ENCODE measurements around the gene SSR1. TPM values are rescaled to one million over a fixed set of nuclear protein-coding genes. Genes with fewer than 3 reads are reported as not detected.

Gene SSR1
- total and polyA plus RNA-seq, 2 of the 13 experiments (the other 11 are each of a cell fraction or from before 2014, with no cell fraction given), result 203 to 243 TPM

DNA sequence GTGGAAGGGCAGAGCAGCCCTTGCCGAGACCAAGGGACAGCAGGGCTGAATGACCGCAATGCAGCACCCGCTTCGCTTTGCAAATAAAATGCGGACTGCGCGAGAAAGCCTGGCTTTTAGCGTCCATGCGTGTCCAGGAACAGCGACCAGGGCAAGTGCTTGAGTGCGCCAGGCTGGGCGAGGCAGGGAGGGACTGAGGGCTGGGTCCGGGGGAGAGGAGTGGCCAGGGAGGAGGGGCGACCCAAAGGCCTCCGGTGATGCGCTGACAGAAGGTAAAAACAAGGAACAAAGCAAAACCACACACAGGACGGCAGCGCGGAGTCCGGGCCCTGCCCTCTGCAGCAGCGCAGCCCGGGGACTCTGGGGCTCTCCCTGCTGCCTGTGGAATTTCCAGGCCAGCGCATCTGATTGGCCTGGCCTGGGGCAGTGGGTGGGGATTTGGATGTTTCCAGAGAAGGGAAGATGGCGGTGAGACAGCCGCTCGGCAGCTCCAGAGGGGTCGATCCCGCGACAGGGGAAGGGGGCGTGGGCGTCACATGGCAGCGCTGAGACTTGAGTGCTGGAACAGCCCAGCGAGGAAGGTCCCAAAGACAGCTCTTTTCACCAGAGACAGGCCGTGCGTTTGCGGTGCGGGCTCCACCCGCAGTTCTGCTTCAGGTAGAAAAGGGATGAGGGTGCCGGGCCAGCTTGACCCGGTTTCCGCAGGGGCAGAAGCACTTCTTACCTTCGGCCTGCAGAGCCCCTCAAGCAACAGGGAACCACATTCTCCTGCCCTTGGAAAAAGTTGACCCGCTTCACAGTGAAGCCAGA, 51.8 kb downstream of the SSR1 start (continued):
- 0 out of 2 replicates have a peak, but pooled peaks have one; percentile 31 for TF ChIP-seq SRF (IDR thresholded peaks at IDR 0.05; ENCODE audit: low read depth, low read length)
- no peak for TF ChIP-seq KDM1A (CRISPR knock-in tag; IDR thresholded peaks at IDR 0.05)
- peak; percentile 78 for TF ChIP-seq POLR2AphosphoS5 (IDR thresholded peaks at IDR 0.05; ENCODE audit: low read depth, low read length)
- TF ChIP-seq RELA (CRISPR knock-in tag; IDR thresholded peaks at IDR 0.05), result peak; percentile 36; the same call in 1 of the 2 replicates
- TF ChIP-seq, protein P1, sequence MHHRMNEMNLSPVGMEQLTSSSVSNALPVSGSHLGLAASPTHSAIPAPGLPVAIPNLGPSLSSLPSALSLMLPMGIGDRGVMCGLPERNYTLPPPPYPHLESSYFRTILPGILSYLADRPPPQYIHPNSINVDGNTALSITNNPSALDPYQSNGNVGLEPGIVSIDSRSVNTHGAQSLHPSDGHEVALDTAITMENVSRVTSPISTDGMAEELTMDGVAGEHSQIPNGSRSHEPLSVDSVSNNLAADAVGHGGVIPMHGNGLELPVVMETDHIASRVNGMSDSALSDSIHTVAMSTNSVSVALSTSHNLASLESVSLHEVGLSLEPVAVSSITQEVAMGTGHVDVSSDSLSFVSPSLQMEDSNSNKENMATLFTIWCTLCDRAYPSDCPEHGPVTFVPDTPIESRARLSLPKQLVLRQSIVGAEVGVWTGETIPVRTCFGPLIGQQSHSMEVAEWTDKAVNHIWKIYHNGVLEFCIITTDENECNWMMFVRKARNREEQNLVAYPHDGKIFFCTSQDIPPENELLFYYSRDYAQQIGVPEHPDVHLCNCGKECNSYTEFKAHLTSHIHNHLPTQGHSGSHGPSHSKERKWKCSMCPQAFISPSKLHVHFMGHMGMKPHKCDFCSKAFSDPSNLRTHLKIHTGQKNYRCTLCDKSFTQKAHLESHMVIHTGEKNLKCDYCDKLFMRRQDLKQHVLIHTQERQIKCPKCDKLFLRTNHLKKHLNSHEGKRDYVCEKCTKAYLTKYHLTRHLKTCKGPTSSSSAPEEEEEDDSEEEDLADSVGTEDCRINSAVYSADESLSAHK (CRISPR knock-in tag; IDR thresholded peaks at IDR 0.05; ENCODE audit: borderline replicate concordance), result no peak
- 0 out of 2 replicates have a peak, but pooled peaks have one; percentile 28 for TF ChIP-seq HNF4G (IDR thresholded peaks at IDR 0.05; ENCODE audit: borderline replicate concordance, low read depth, low read length)
- TF ChIP-seq HNF4G (CRISPR knock-in tag; IDR thresholded peaks at IDR 0.05; ENCODE audit: borderline replicate concordance, low read depth), result no peak; the same call in 1 of the 2 replicates
- no peak for TF ChIP-seq TRIM22 (IDR thresholded peaks at IDR 0.05)
- peak; percentile 69 for TF ChIP-seq MIXL1 (CRISPR knock-in tag; IDR thresholded peaks at IDR 0.05)
- peak; percentile 74; the same call in 1 of the 2 replicates for TF ChIP-seq KAT7 (CRISPR knock-in tag; IDR thresholded peaks at IDR 0.05; ENCODE audit: borderline replicate concordance)
- no peak for TF ChIP-seq RFX1 (IDR thresholded peaks at IDR 0.05)
- peak; percentile 83 for TF ChIP-seq ZFP1 (CRISPR knock-in tag; IDR thresholded peaks at IDR 0.05)
- TF ChIP-seq SALL2 (CRISPR knock-in tag; IDR thresholded peaks at IDR 0.05), result peak; percentile 62; the same call in 1 of the 2 replicates
- 0 out of 2 replicates have a peak, but pooled peaks have one; percentile 90 for TF ChIP-seq ZNF224 (CRISPR knock-in tag; IDR thresholded peaks at IDR 0.05)
- TF ChIP-seq DZIP1 (CRISPR knock-in tag; IDR thresholded peaks at IDR 0.05), result peak; percentile 95; the same call in 1 of the 2 replicates
- no peak for TF ChIP-seq ZNF468 (CRISPR knock-in tag; IDR thresholded peaks at IDR 0.05)
- no peak for TF ChIP-seq NCOR1 (IDR thresholded peaks at IDR 0.05; ENCODE audit: borderline replicate concordance, low read length)
- peak; percentile 81 for TF ChIP-seq ZNF335 (CRISPR knock-in tag; IDR thresholded peaks at IDR 0.05)
- peak; percentile 67 for TF ChIP-seq ZZZ3 (CRISPR knock-in tag; IDR thresholded peaks at IDR 0.05; ENCODE audit: borderline replicate concordance)
- TF ChIP-seq, protein P2, sequence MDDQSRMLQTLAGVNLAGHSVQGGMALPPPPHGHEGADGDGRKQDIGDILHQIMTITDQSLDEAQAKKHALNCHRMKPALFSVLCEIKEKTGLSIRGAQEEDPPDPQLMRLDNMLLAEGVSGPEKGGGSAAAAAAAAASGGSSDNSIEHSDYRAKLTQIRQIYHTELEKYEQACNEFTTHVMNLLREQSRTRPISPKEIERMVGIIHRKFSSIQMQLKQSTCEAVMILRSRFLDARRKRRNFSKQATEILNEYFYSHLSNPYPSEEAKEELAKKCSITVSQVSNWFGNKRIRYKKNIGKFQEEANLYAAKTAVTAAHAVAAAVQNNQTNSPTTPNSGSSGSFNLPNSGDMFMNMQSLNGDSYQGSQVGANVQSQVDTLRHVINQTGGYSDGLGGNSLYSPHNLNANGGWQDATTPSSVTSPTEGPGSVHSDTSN (CRISPR knock-in tag; IDR thresholded peaks at IDR 0.05; ENCODE audit: borderline replicate concordance), result no peak
- peak; percentile 99 for TF ChIP-seq ZNF292 (CRISPR knock-in tag; IDR thresholded peaks at IDR 0.05; ENCODE audit: borderline replicate concordance, low read depth)
- 0 out of 2 replicates have a peak, but pooled peaks have one; percentile 7 for TF ChIP-seq ZFP90 (CRISPR knock-in tag; IDR thresholded peaks at IDR 0.05; ENCODE audit: borderline replicate concordance)
- peak; percentile 92 for TF ChIP-seq ZBTB42 (CRISPR knock-in tag; IDR thresholded peaks at IDR 0.05)
